ENCODE data around the gene E2F7.

Gene E2F7

DNA sequence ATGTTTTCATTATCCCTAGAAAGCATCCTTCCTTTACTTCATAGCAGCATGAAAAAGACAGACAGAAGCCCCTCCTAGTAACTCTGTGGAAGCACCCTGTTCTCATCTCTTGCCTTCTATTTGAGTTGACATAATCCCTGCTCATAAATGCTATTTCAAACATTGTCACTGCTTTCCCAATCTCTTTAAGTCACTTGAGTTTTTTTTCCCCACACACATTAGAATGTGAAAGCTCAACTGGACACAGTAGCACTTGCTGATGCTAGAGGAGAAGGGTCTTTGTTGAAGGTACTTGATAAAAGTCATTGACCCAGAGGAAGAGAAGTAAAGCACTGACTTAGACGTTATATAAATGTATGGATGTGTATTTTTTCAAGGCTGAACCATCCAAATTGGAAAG lies 3.0 kb downstream of the E2F7 start:
- no peaks in the 10 kb centered on the region for H3K27me3 ChIP-seq (ENCODE audit: insufficient read depth, low read depth, severe bottlenecking)
- peaks cover 72% of the 10 kb centered on the region for H3K36me3 ChIP-seq
- no peaks in the 10 kb centered on the region for H3K9me3 ChIP-seq (ENCODE audit: severe bottlenecking)
- no peak for DNase-seq
- no peak overlapping the region for H3K27ac ChIP-seq
- no peak overlapping the region for H3K4me3 ChIP-seq (ENCODE audit: low read depth, low read length)
- TF ChIP-seq, protein P1, sequence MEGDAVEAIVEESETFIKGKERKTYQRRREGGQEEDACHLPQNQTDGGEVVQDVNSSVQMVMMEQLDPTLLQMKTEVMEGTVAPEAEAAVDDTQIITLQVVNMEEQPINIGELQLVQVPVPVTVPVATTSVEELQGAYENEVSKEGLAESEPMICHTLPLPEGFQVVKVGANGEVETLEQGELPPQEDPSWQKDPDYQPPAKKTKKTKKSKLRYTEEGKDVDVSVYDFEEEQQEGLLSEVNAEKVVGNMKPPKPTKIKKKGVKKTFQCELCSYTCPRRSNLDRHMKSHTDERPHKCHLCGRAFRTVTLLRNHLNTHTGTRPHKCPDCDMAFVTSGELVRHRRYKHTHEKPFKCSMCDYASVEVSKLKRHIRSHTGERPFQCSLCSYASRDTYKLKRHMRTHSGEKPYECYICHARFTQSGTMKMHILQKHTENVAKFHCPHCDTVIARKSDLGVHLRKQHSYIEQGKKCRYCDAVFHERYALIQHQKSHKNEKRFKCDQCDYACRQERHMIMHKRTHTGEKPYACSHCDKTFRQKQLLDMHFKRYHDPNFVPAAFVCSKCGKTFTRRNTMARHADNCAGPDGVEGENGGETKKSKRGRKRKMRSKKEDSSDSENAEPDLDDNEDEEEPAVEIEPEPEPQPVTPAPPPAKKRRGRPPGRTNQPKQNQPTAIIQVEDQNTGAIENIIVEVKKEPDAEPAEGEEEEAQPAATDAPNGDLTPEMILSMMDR (IDR thresholded peaks at IDR 0.05; ENCODE audit: low read depth, low read length): no peak

DNA sequence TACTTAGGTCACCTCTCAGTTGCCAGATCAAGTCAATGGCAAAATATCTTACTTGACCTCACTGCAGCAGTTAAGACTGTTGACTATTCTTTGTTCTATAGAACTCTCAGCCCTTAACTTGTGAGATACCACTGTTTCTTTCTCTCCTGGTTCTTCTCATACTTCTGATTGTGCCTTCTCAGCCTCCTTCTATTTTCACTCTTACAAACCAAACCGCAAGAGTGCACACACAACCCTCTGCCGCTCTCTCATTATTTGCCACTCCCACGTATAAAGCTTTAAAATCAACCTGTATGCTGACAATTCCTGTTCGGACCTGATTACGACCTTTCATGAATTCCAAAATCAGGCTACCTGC lies 4.5 kb downstream of the E2F7 start:
- H3K4me3 ChIP-seq (ENCODE audit: low read depth, low read length): no peak overlapping the region
- no peaks in the 10 kb centered on the region for H3K27me3 ChIP-seq (ENCODE audit: insufficient read depth, low read depth, severe bottlenecking)
- H3K36me3 ChIP-seq: peaks cover 85% of the 10 kb centered on the region
- no peaks in the 10 kb centered on the region for H3K9me3 ChIP-seq (ENCODE audit: severe bottlenecking)
- no peak for DNase-seq
- no peak overlapping the region for H3K27ac ChIP-seq
- TF ChIP-seq, protein P1 (IDR thresholded peaks at IDR 0.05; ENCODE audit: low read depth, low read length): no peak

DNA sequence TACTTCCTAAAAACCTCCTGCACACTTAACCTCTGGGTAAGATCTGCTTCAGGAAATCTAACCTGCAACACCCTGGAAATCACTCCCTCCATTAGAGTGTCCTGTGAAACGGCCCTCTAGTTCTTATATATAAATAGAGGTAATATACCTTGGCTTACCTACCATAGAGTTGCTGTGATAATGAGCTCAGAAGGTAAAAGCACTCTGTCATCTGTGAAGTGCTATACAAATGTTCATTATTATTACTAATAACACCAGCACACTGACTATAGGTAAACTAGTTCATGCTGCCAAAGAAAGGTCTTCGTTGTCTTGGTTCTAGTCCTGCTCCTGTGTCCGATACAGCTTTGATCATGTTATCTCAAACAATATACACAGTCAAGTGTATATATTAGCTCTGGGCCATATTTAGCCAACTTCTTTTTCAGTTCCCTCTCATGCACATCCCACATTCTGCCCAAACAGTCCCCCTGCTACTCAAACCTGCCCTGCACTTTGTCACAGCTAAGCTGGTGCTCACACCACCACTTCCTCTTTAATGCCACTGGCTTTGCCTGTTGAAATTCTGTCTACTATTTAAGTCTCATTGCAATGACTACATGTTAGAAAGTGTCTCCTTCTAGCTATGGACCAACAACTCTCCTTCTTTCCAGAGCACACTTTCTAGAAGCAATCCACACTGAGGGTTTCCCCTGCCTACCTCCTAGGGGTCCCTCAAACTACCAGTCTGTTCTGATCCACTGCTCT lies 5.1 kb downstream of the E2F7 start:
- no peaks in the 10 kb centered on the region for H3K27me3 ChIP-seq (ENCODE audit: insufficient read depth, low read depth, severe bottlenecking)
- H3K9me3 ChIP-seq (ENCODE audit: severe bottlenecking): no peaks in the 10 kb centered on the region
- H3K4me3 ChIP-seq (ENCODE audit: low read depth, low read length): no peak overlapping the region
- H3K27ac ChIP-seq: no peak overlapping the region
- H3K36me3 ChIP-seq: peaks cover 90% of the 10 kb centered on the region
- TF ChIP-seq, protein P1 (IDR thresholded peaks at IDR 0.05; ENCODE audit: low read depth, low read length): no peak
- no peak for DNase-seq

DNA sequence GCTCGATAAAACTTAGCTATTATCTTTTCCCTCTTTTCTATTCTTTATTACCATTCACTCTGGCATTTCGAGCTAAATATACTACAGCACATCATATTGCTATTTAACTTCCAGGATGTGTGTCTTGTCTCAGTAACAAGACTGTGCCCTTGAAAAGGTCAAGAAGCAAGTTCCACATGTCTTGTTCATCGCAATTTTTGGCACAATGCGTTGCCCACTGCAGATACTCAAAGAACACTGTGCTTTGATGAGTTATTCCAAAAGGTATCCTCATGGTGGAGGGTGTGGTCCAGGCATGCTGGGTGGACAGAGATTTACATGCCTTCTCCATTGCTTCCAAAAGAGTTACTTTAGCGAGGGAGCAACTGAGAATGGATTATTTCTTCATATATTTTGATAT lies 6.6 kb downstream of the E2F7 start:
- H3K36me3 ChIP-seq: peaks cover 93% of the 10 kb centered on the region
- no peaks in the 10 kb centered on the region for H3K9me3 ChIP-seq (ENCODE audit: severe bottlenecking)
- H3K27me3 ChIP-seq (ENCODE audit: insufficient read depth, low read depth, severe bottlenecking): no peaks in the 10 kb centered on the region
- DNase-seq: no peak
- TF ChIP-seq, protein P1 (IDR thresholded peaks at IDR 0.05; ENCODE audit: low read depth, low read length): no peak
- H3K27ac ChIP-seq: no peak overlapping the region
- no peak overlapping the region for H3K4me3 ChIP-seq (ENCODE audit: low read depth, low read length)

DNA sequence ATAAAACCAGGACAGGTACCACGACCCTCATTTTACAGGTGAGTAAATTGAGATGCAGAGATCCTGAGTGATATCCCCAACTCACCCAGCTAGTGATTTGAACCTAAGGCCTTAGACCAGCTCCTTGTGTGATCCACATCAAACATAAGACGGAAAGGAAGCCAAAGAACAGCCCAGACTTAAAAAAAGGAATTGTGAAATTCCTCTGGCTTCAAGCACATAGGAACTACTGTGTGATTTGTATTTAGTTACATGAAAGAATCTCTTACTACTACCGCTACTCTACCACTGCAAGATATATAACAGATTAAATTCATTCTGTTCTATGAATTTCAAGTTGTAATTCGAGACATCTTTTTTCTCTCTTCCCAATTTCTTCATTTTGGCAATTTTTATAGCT lies 10.5 kb downstream of the E2F7 start:
- no peak for DNase-seq
- H3K27me3 ChIP-seq (ENCODE audit: insufficient read depth, low read depth, severe bottlenecking): no peaks in the 10 kb centered on the region
- H3K36me3 ChIP-seq: peaks cover 81% of the 10 kb centered on the region
- H3K4me3 ChIP-seq (ENCODE audit: low read depth, low read length): no peak overlapping the region
- no peaks in the 10 kb centered on the region for H3K9me3 ChIP-seq (ENCODE audit: severe bottlenecking)
- TF ChIP-seq, protein P1 (IDR thresholded peaks at IDR 0.05; ENCODE audit: low read depth, low read length): no peak
- H3K27ac ChIP-seq: no peak overlapping the region

DNA sequence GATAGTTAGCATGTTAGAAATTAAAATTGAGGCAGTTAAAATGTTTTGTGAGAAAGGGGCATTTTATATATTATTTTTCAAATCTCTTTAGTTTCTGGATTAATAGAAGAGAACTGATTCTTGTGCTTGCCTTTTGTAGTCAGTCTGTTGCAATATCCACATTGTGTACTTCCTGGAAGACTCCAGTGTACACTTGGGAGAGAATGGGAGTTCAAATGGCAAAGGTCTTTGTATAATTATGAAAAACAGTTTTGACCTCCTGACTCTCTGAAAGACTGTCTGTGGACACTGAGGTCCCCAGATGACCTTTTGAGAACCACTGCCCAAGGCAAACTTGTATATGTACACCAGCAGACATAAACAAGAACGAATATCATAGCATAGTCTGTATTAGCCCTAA lies 12.1 kb downstream of the E2F7 start:
- no peak overlapping the region for H3K27ac ChIP-seq
- H3K9me3 ChIP-seq (ENCODE audit: severe bottlenecking): no peaks in the 10 kb centered on the region
- no peak for DNase-seq
- H3K36me3 ChIP-seq: peaks cover 83% of the 10 kb centered on the region
- TF ChIP-seq, protein P1 (IDR thresholded peaks at IDR 0.05; ENCODE audit: low read depth, low read length): no peak
- no peak overlapping the region for H3K4me3 ChIP-seq (ENCODE audit: low read depth, low read length)
- no peaks in the 10 kb centered on the region for H3K27me3 ChIP-seq (ENCODE audit: insufficient read depth, low read depth, severe bottlenecking)
